NCI-H2171 treated with DMSO at 0.1 percent for 48 hours (cell line): Measurements from ENCODE around the gene PWWP2B.

Experiments used
- DNase-seq: peaks from one replicate; lab custom pipeline; 2025; lab: John Stamatoyannopoulos, UW

Gene PWWP2B

GRCh38 chr10:132447446-132448247 lies 50.6 kb downstream of the PWWP2B start:
- DNase-seq, result no peak

- DNase-seq, result no peak
These were observed 51.3 kb downstream of the PWWP2B start for GRCh38 chr10:132448248-132448731.

- no peak for DNase-seq
These were observed 52.2 kb downstream of the PWWP2B start for GRCh38 chr10:132449051-132449810.

GRCh38 chr10:132449811-132450181 lies 52.8 kb downstream of the PWWP2B start:
- DNase-seq, result no peak

- no peak for DNase-seq
These were observed 53.4 kb downstream of the PWWP2B start for GRCh38 chr10:132450466-132450824.

- no peak for DNase-seq
These were observed 54.0 kb downstream of the PWWP2B start for GRCh38 chr10:132450825-132451505.

GRCh38 chr10:132451506-132452215 lies 54.7 kb downstream of the PWWP2B start:
- DNase-seq, result no peak

- DNase-seq, result no peak
These were observed 55.2 kb downstream of the PWWP2B start for GRCh38 chr10:132452216-132452650.

GRCh38 chr10:132452651-132453469 lies 55.9 kb downstream of the PWWP2B start:
- DNase-seq, result peak; percentile 41

- no peak for DNase-seq
These were observed 56.5 kb downstream of the PWWP2B start for GRCh38 chr10:132453470-132453861.

GRCh38 chr10:132454296-132455198 lies 57.5 kb downstream of the PWWP2B start:
- DNase-seq, result no peak

- no peak for DNase-seq
These were observed 58.5 kb downstream of the PWWP2B start for GRCh38 chr10:132455441-132455971.

- no peak for DNase-seq
These were observed 59.2 kb downstream of the PWWP2B start for GRCh38 chr10:132455986-132456847.

GRCh38 chr10:132456881-132457280 lies 59.9 kb downstream of the PWWP2B start:
- no peak for DNase-seq

GRCh38 chr10:132457328-132458070 lies 60.5 kb downstream of the PWWP2B start:
- peak; percentile 54 for DNase-seq

GRCh38 chr10:132458071-132458585 lies 61.1 kb downstream of the PWWP2B start:
- DNase-seq, result no peak

GRCh38 chr10:132458586-132459300 lies 61.7 kb downstream of the PWWP2B start:
- DNase-seq, result peak; percentile 20
